WI38 (cell line): ENCODE measurements around the gene COL13A1.

Experiments used
- H3K4me3 ChIP-seq: 2 replicates; pipeline ENCODE4 v1.5.1; 2011; ENCODE audit warnings: low read depth, mild to moderate bottlenecking, control low read depth, low read length
- CTCF ChIP-seq: IDR thresholded peaks from 2 replicates; pipeline ENCODE4 v1.5.1; 2012; ENCODE audit warnings: low read depth, mild to moderate bottlenecking, control low read depth, low read length

Gene COL13A1

GRCh38 chr10:69810097-69810496 is 8.4 kb downstream of the COL13A1 start:
- H3K4me3 ChIP-seq: no peak overlapping the region
- TF ChIP-seq CTCF: no peak

- no peak for TF ChIP-seq CTCF
- H3K4me3 ChIP-seq: no peak overlapping the region
These were observed 9.1 kb downstream of the COL13A1 start for GRCh38 chr10:69810675-69811397.

GRCh38 chr10:69813632-69814031 is 11.9 kb downstream of the COL13A1 start:
- H3K4me3 ChIP-seq: no peak overlapping the region
- TF ChIP-seq CTCF: no peak

GRCh38 chr10:69814251-69814650 is 12.5 kb downstream of the COL13A1 start:
- H3K4me3 ChIP-seq: no peak overlapping the region
- no peak for TF ChIP-seq CTCF

- no peak for TF ChIP-seq CTCF
- no peak overlapping the region for H3K4me3 ChIP-seq
These were observed 13.4 kb downstream of the COL13A1 start for GRCh38 chr10:69815104-69815503.

GRCh38 chr10:69816521-69816920 is 14.8 kb downstream of the COL13A1 start:
- H3K4me3 ChIP-seq: no peak overlapping the region
- no peak for TF ChIP-seq CTCF

GRCh38 chr10:69817078-69817581 is 15.4 kb downstream of the COL13A1 start:
- TF ChIP-seq CTCF: no peak
- no peak overlapping the region for H3K4me3 ChIP-seq
